T-helper 2 cell treated with Interferon-gamma antibody and Interleukin-4, amounts not matched to agents 5 μg/mL and 100 μg/mL, for 36 hours (primary cell): Measurements from ENCODE around the gene GSDME.

ENCODE experiments used
- DNase-seq: peaks from one replicate; pipeline ENCODE4 v3.0.0; 2021; ENCODE audit warnings: low spot score
- H3K27ac Mint-ChIP-seq: one replicate; pipeline ENCODE4 v1.8.0; 2021; ENCODE audit warnings: mild to moderate bottlenecking, mixed read lengths
- H3K27me3 Mint-ChIP-seq: one replicate; pipeline ENCODE4 v1.8.0; 2021; ENCODE audit warnings: low read depth, mixed read lengths
- H3K36me3 Mint-ChIP-seq: one replicate; pipeline ENCODE4 v1.8.0; 2021; ENCODE audit warnings: low read depth, mixed read lengths
- H3K4me1 Mint-ChIP-seq: one replicate; pipeline ENCODE4 v1.8.0; 2021; ENCODE audit warnings: low read depth, mixed read lengths
- H3K4me3 Mint-ChIP-seq: one replicate; pipeline ENCODE4 v1.8.0; 2022; ENCODE audit warnings: mild to moderate bottlenecking, moderate library complexity, mixed read lengths
- H3K9me3 Mint-ChIP-seq: one replicate; pipeline ENCODE4 v1.8.0; 2021; ENCODE audit warnings: mixed read lengths

GSDME gene

DNA sequence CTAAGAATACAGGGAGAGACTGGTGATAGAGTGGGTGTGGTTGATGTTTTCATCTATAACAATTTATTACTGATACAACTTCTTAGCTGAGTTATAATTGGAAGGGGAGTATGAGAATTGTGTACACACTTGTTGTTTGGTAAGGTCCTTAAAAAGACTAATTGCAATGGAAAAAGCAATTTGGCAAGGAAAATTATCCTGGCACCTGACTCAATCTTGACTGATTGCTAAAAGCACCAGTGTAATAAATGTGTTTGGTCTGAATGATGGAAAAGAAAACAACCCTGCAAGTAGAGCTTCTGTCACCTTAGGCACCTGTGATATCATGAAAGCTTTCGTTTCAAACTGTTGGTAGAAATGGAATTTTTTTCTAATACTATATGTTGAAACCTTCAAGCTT is 6.7 kb upstream of the GSDME start:
- no peak overlapping the region for H3K4me3 Mint-ChIP-seq
- H3K4me1 Mint-ChIP-seq: peaks cover 10% of the 10 kb centered on the region
- H3K9me3 Mint-ChIP-seq: no peaks in the 10 kb centered on the region
- no peak overlapping the region for H3K27ac Mint-ChIP-seq
- H3K27me3 Mint-ChIP-seq: peaks cover 51% of the 10 kb centered on the region
- no peaks in the 10 kb centered on the region for H3K36me3 Mint-ChIP-seq
- no peak for DNase-seq

DNA sequence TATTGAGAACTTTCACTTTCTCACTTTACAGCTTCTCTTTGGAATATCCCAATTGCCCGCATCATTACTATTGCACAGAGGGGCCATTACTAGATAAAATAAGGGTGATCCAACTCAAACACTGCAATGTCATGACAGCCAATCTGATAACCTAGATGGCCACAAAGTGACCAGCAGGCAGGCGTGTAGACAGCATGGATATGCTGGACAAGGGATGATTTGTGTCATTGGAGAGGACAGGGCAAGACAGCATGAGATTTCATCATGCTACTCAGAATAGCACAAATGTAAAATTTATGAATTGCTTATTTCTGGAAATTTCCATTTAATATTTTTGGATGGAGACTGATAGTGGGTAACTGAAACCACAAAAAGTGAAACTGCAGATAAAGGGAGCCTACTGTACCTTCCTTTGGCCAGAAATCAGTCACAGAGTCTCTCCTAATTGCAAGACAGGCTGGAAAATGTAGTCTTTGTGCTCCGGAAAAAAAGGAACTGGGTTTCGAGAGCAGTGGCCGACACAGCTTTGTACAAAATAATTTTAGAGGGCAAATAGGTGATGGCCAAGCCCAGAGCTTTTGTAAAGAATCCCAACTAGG is 6.1 kb upstream of the GSDME start:
- H3K4me1 Mint-ChIP-seq: peaks cover 6% of the 10 kb centered on the region
- no peaks in the 10 kb centered on the region for H3K36me3 Mint-ChIP-seq
- no peak for DNase-seq
- H3K27ac Mint-ChIP-seq: no peak overlapping the region
- H3K9me3 Mint-ChIP-seq: no peaks in the 10 kb centered on the region
- peaks cover 56% of the 10 kb centered on the region for H3K27me3 Mint-ChIP-seq
- H3K4me3 Mint-ChIP-seq: no peak overlapping the region

DNA sequence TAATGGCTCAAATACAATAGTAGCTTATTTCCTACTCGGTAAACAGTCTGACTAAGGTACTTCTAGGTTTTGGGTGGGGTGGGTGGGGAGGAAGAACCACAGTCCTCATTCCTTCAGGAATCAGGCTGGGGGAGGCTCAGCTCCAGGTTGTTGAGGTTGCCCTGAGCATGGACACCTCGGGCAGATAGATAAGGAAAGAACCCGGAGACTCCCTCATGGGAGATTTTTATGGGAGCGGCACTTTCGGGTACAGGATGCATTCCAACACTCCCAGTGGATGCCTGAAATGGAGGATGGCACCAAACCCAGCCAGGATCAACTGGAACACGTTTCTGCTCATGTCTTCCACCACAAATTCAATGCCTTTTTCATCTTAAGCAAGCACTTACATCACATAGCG is 5.5 kb upstream of the GSDME start:
- no peak for DNase-seq
- H3K27me3 Mint-ChIP-seq: peaks cover 56% of the 10 kb centered on the region
- H3K4me1 Mint-ChIP-seq: peaks cover 5% of the 10 kb centered on the region
- no peak overlapping the region for H3K4me3 Mint-ChIP-seq
- H3K27ac Mint-ChIP-seq: no peak overlapping the region
- no peaks in the 10 kb centered on the region for H3K9me3 Mint-ChIP-seq
- no peaks in the 10 kb centered on the region for H3K36me3 Mint-ChIP-seq

DNA sequence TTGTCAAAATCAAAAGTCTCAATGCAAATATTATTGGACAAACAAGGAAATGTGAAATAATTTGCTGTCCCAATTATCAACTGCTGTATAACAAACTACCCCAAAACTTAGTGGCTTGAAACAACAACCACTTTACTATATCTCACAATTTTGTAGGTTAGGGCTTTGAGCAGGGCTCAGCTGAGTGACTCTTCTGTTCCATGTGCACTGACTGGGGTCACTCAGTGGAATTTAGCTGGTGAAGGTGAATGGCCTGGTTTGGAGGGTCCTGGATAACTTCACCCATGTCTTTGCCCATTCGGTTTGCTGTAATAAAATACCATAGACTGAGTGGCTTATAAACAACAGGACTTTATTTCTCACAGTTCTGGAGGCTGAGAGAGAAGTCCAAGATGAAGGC is 3.7 kb upstream of the GSDME start:
- H3K4me1 Mint-ChIP-seq: peaks cover 14% of the 10 kb centered on the region
- DNase-seq: no peak

DNA sequence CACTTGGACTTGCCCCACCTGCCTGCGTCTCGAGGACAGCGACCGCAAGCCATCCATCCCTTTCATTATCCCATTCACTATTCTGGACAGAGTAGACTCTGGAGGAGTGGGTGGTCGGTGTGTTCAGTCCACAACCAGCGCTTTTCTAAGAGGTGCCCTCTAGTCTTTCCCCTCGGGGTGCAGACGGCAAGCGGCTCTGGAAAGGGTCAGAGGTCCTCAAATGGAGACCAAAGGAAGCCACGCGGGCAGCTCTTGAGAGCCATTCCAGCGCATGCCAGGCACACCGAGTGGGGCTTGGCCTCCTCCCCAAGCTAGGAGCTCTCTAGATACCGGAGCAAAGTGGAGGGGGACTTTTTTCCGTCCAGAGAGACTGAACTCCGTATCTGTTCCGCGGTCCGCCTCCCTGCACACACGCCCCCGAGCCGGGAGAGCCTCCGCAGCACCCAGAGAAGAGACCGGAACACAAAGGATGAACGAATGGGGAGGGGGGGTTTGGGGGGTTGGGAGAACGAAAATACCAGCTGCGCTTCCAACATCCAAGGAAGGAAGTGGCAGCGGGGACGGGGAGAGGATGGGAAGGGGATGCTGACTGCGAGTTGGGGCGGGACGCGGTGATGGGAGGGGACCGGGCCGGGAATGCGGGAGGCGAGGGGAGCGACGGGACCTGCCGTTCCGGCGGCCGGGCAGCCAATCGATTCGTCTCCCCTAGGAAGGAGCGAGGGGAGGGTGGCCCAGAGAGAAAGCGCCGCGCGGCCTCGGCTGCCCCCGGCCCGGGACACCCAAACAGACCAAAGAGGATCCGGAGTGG is 515 bp downstream of the GSDME start:
- H3K4me1 Mint-ChIP-seq: peaks cover 27% of the 10 kb centered on the region

More for the DNA sequence above, 3.7 kb upstream of the GSDME start:
- Mint-ChIP-seq H3K27ac (no peak overlapping the region), H3K4me3 (no peak overlapping the region), H3K9me3 (no peaks in the 10 kb centered on the region), H3K27me3 (peaks cover 59% of the 10 kb centered on the region), H3K36me3 (no peaks in the 10 kb centered on the region)

DNA sequence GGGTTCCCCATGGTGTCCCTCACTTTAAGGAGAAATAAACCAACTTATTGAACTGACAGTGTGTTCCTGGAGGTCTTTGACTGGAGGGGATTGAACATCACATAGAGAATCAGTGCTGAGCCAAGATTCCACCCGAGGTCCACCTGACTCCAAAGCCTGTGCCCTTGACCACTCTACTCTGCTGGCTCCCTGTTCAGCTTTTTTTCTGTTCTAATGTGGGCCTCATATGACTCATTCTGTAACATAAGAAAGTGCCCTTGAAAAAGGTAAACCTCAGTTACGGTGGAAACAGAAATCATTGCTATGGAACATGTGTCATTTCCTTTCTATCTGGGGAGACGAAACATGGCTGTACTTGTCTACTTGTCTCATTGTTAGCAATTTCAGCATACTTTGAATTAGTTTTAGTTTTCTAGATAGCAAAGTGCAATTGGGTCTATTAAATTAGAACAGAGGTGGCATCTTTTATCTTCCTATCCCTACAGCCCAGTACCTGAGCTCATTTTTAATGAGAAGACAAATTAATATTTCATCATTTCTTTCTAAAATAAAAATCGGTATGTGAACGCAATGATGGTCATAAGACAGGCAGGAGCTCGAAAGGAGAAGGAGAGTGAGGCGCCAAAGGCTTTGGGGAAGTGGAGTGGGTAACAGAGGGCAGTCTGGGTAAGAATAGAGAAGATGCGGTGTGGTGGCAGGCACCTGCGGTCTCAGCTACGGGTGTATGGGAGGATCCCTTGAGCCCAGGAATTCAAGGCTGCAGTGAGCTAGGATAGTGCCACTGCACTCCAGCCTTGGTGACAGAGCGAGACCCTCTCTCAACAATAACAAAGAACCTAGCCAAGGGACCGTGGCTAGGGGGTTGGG is 1.5 kb downstream of the GSDME start:
- H3K27ac Mint-ChIP-seq: peak overlapping the region; percentile 53

More for the DNA sequence above, 515 bp downstream of the GSDME start:
- H3K4me3 Mint-ChIP-seq: peak overlapping the region; percentile 89
- H3K36me3 Mint-ChIP-seq: no peaks in the 10 kb centered on the region
- H3K27ac Mint-ChIP-seq: peak overlapping the region; percentile 53
- H3K27me3 Mint-ChIP-seq: peaks cover 47% of the 10 kb centered on the region
- no peaks in the 10 kb centered on the region for H3K9me3 Mint-ChIP-seq
- DNase-seq: peak; percentile 29

DNA sequence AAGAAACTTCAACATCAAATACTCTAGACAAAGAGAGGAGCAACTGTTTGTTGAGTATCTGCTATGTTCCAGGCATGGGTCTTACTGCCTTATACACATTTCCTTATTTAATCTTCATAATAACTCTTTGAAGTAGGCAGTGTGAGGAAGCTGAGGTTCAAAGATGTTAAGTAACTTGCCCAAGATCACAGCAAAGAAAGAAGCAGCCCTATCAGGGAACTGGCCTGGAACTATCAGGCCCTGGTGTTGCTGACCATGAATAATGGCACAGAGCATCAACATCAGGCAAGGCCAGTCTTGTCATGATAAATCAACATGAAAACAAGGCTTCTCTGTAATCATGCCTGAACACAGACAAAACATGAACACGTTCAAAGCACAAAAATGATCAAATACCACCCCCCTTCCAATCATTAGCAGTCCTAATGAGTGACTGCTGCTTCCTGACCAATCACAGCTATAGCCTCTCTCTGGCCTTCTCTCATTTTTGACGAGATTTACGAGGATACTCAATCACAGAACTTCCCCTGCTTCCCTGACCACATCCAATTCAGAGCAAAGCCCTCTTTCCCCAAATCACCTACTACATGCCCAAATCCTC is 2.3 kb downstream of the GSDME start:
- no peaks in the 10 kb centered on the region for H3K36me3 Mint-ChIP-seq
- H3K27me3 Mint-ChIP-seq: peaks cover 37% of the 10 kb centered on the region
- H3K4me3 Mint-ChIP-seq: peak overlapping the region; percentile 89

More for the DNA sequence above, 1.5 kb downstream of the GSDME start:
- peak overlapping the region; percentile 89 for H3K4me3 Mint-ChIP-seq
- H3K4me1 Mint-ChIP-seq: peaks cover 27% of the 10 kb centered on the region
- peaks cover 38% of the 10 kb centered on the region for H3K27me3 Mint-ChIP-seq
- H3K36me3 Mint-ChIP-seq: no peaks in the 10 kb centered on the region
- peak; percentile 33 for DNase-seq
- H3K9me3 Mint-ChIP-seq: no peaks in the 10 kb centered on the region

DNA sequence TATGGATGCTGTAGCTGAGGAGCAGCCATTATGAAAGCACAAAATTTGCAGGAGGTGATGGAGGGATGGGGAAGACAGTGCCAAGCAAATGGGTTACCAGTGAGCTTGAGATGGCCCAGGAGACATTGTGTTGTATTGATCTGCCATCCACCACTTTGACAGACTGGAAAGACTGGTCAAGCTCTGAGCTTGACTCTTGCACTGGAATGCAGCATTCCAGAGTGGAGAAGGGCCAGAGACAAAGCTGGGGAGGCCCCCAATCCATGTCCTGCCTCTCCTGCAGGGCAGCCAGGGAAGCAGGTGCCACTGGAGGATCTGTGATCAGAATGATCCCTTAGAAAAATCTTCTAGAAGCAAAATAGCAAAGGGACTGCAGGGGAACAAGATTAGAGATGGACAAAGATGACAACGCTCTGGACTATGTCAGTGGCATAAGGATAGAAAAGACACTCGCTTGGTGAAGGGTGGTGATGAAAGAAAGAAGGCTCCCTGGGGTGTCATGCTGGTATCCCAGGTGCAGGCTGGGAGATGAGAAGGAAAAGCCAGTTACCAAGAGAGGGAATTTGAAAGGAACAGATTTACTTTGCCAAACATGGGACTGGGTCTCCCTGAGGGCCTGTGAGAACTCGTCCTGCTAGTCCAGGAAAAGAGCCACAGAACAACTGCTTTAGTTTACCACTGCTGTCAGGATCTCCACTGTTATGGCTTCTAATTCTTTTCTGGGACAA is 5.0 kb downstream of the GSDME start:
- Mint-ChIP-seq H3K27ac (no peak overlapping the region), H3K9me3 (no peaks in the 10 kb centered on the region), H3K27me3 (peaks cover 19% of the 10 kb centered on the region), H3K4me1 (peaks cover 27% of the 10 kb centered on the region), H3K36me3 (no peaks in the 10 kb centered on the region), H3K4me3 (no peak overlapping the region)
- DNase-seq: no peak

More for the DNA sequence above, 2.3 kb downstream of the GSDME start:
- H3K27ac Mint-ChIP-seq: peak overlapping the region; percentile 35
- H3K9me3 Mint-ChIP-seq: no peaks in the 10 kb centered on the region
- peaks cover 27% of the 10 kb centered on the region for H3K4me1 Mint-ChIP-seq
- DNase-seq: no peak

DNA sequence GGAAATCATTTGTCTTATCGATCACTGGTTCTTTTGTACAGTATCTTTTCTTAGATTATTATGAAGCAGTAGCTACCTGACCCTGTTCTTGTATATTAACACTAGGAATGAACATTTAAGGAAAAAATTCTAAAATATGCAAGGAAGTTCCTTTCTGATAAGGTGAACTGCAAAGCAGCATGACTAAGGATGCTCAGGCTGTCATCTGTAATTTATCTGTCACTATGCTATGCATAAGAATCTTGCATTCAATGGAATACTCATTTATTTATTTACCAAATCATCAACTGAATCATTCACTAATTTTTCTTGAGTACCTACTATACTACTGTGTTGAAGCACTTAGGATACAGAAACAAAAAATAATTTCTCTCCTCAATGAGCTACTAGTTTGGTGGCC is 5.8 kb downstream of the GSDME start:
- peaks cover 24% of the 10 kb centered on the region for H3K4me1 Mint-ChIP-seq
- no peaks in the 10 kb centered on the region for H3K36me3 Mint-ChIP-seq
- peaks cover 15% of the 10 kb centered on the region for H3K27me3 Mint-ChIP-seq
- no peak overlapping the region for H3K27ac Mint-ChIP-seq
- H3K4me3 Mint-ChIP-seq: no peak overlapping the region
- DNase-seq: no peak
- H3K9me3 Mint-ChIP-seq: no peaks in the 10 kb centered on the region

DNA sequence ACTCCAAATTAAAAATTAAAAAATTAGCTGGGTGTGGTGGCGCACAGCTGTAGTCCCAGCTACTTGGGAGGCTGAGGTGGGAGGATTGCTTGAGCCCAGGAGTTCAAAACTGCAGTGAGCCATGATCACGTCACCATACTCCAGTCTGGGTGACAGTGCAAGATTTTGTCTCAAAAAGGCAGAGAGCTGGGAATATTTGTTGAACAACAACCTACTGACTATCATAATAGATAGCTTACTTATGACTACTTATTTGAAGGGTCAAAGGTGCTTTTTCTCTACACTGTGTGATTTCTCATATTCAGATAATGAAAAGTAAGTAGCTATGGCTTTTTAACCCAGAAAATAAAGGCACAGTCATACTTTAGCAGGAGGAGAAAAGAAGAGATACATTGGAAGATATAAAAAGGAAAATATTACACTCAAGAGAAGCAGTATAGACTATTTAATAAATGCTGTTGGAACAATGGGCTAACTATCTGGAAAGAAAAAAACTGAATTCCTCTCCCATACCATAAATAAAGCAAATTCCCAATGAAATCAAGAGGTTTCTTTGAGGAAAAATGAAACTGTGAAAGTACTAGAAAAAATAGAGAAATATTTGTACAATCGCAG is 6.7 kb downstream of the GSDME start:
- no peaks in the 10 kb centered on the region for H3K36me3 Mint-ChIP-seq

DNA sequence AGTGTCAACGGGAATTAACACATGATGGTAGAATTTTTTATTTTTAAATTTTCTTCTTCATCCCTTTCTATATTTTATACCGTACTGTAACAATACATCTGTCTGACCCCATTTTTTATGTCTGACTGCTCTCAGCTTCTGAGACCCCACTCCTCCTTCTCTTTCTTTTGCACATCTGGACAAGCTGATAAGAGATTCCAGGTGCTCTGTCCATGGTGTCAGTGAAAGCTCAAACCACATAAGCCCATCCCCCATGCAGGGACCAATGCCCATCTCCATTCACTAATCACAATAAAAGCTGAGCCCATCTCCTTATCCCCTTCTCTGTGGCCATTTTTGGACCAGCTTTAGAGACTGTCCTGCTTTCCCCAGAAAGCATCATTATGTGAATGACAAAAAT is 8.7 kb downstream of the GSDME start:
- Mint-ChIP-seq H3K4me3 (no peak overlapping the region), H3K27ac (no peak overlapping the region), H3K36me3 (no peaks in the 10 kb centered on the region), H3K4me1 (peaks cover 3% of the 10 kb centered on the region), H3K9me3 (no peaks in the 10 kb centered on the region), H3K27me3 (peaks cover 6% of the 10 kb centered on the region)
- no peak for DNase-seq

More for the DNA sequence above, 6.7 kb downstream of the GSDME start:
- H3K9me3 Mint-ChIP-seq: no peaks in the 10 kb centered on the region
- no peak overlapping the region for H3K27ac Mint-ChIP-seq
- H3K4me3 Mint-ChIP-seq: no peak overlapping the region
- no peak for DNase-seq
- H3K4me1 Mint-ChIP-seq: peaks cover 14% of the 10 kb centered on the region
- H3K27me3 Mint-ChIP-seq: peaks cover 9% of the 10 kb centered on the region

DNA sequence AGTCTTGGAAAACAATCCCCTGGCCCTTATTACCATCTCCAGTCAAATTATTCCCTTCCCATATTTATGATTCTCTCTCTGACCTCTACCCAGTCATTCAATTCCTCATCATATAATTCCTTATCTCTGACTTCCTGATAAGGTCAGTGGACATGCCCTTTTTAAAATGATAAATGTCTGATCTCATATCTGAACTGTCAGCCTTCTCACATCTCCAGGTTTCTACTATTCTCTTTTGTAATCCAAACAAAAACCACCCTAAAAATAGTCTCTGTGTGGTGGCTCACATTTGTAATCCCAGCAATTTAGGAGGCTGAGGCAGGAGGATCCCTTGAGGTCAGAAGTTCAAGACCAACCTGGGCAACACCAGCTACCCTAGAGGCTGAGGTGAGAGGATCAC is 11.9 kb downstream of the GSDME start:
- H3K27me3 Mint-ChIP-seq: no peaks in the 10 kb centered on the region
- no peak overlapping the region for H3K4me3 Mint-ChIP-seq
- no peak overlapping the region for H3K27ac Mint-ChIP-seq
- H3K4me1 Mint-ChIP-seq: peaks cover 3% of the 10 kb centered on the region
- H3K36me3 Mint-ChIP-seq: no peaks in the 10 kb centered on the region
- H3K9me3 Mint-ChIP-seq: no peaks in the 10 kb centered on the region
- no peak for DNase-seq

DNA sequence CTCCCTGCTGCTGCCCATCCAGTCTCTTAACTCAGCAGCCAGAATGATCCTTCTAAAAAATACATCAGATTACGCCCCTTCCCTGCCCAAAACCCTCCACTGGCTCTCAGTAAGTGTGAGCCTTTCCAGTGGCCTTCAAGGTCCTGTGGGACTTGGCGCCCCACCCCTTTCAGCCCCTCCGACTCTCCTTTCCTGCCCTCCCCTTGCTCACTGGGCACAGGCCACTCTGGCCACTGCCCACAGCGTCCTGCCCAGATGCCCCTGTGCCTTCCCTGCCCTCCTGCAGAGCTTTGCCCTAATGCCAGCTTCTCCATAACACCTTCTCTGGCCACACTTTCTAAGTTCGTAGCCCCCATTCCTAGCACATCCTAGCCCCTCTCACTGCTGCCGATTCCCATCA is 13.8 kb downstream of the GSDME start:
- Mint-ChIP-seq H3K4me1 (peaks cover under 1% of the 10 kb centered on the region), H3K27ac (no peak overlapping the region), H3K9me3 (peaks cover 7% of the 10 kb centered on the region), H3K36me3 (peaks cover 1% of the 10 kb centered on the region), H3K4me3 (no peak overlapping the region), H3K27me3 (peaks cover 3% of the 10 kb centered on the region)
- no peak for DNase-seq
